DND-41 (cell line): ENCODE data around the gene KLHL2.
"Not testable (repeated sequence)": the region's sequence is repeated elsewhere in the genome, so short reads cannot be mapped to it uniquely, and the experiment has no call there.

Experiments
- ATAC-seq: fragments of 200-7000 bp; cut with Tn5 transposase; 3 replicates; pipeline ENCODE4 v1.9.1; 2021; ENCODE audit warnings: low read depth; ENCODE audit not compliant: insufficient read depth
- DNase-seq: peaks from one replicate; pipeline ENCODE4 v3.0.0-alpha.2; 2020
- H2AFZ ChIP-seq: 2 replicates; pipeline ENCODE4 v1.6.0; 2012; ENCODE audit warnings: low read depth, low read length
- H3K27ac ChIP-seq: 2 replicates; pipeline ENCODE4 v1.5.1; 2012; ENCODE audit warnings: low read length, inconsistent platforms
- H3K27me3 ChIP-seq: fragments of 200-600 bp; sonication (generic); 2 replicates; pipeline ENCODE4 v1.6.0; 2012; ENCODE audit warnings: low read length, mild to moderate bottlenecking, inconsistent platforms; ENCODE audit not compliant: insufficient read depth, poor library complexity
- H3K36me3 ChIP-seq: 2 replicates; pipeline ENCODE4 v1.5.1; 2012; ENCODE audit warnings: low read length, inconsistent platforms; ENCODE audit not compliant: insufficient read depth
- H3K4me1 ChIP-seq: 2 replicates; pipeline ENCODE4 v1.5.1; 2012; ENCODE audit warnings: mild to moderate bottlenecking, low read length; ENCODE audit not compliant: insufficient read depth
- H3K4me2 ChIP-seq: 2 replicates; pipeline ENCODE4 v1.6.0; 2012; ENCODE audit warnings: mild to moderate bottlenecking, moderate library complexity, low read length, inconsistent platforms; ENCODE audit not compliant: insufficient read depth
- H3K4me3 ChIP-seq, 2 experiments: fragments of 200-600 bp in 1 of 2; shearing (Covaris generic) in 1 of 2; 2 replicates each; pipeline ENCODE4 v1.5.1; 2012 to 2016; ENCODE audit warnings: inconsistent platforms in 2 of 2, low read length in 2 of 2, mild to moderate bottlenecking in 2 of 2, low read depth in 1 of 2, moderate library complexity in 1 of 2
- H3K79me2 ChIP-seq: 2 replicates; pipeline ENCODE4 v1.6.0; 2012; ENCODE audit warnings: low read length, inconsistent platforms; ENCODE audit not compliant: insufficient read depth
- H3K9ac ChIP-seq: 2 replicates; pipeline ENCODE4 v1.6.0; 2012; ENCODE audit warnings: low read depth, mild to moderate bottlenecking, inconsistent platforms, low read length, moderate library complexity
- H3K9me3 ChIP-seq: 2 replicates; pipeline ENCODE4 v1.5.1; 2012; ENCODE audit warnings: low read length, moderate library complexity, mild to moderate bottlenecking, inconsistent platforms; ENCODE audit not compliant: insufficient read depth, severe bottlenecking
- H4K20me1 ChIP-seq: 2 replicates; pipeline ENCODE4 v1.6.0; 2012; ENCODE audit warnings: low read length; ENCODE audit not compliant: insufficient read depth
- EZH2 ChIP-seq: IDR thresholded peaks from 3 replicates; pipeline ENCODE4 v1.6.1; 2012; ENCODE audit warnings: borderline replicate concordance, low read depth, mild to moderate bottlenecking, moderate library complexity, low read length, inconsistent platforms; ENCODE audit not compliant: severe bottlenecking
- TF ChIP-seq, protein P1 (sequence below): IDR thresholded peaks from 2 replicates; pipeline ENCODE4 v1.5.1; 2012; ENCODE audit warnings: borderline replicate concordance, low read length, moderate library complexity, mild to moderate bottlenecking; ENCODE audit not compliant: poor library complexity, severe bottlenecking; ENCODE audit errors: extremely low read depth

Gene KLHL2

DNA sequence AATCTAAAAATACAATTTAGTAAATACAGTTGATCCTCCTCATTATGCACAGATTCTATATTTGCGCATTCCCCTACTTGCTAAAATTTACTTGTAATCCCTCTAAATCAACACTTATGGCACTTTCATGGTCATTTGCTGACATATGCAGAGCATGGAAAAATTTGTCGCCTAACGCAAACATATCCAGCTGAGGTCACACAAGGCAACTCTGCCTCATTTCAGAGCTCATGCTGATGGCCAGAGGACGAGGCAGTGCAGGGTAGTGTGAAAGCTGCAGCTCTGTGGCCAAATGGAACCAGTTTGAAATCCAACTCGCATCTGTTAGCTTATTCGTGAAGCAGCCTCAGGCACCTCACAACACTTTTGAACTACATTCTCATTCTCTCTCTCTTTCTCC lies 39.7 kb upstream of the KLHL2 start:
- Histone ChIP-seq H4K20me1 (no peaks in the 10 kb centered on the region), H3K36me3 (no peaks in the 10 kb centered on the region), H3K9ac (no peak overlapping the region), H3K27ac (no peak overlapping the region), H3K4me3 (no peak overlapping the region), H2AFZ (no peak overlapping the region), H3K4me1 (no peaks in the 10 kb centered on the region), H3K27me3 (no peaks in the 10 kb centered on the region), H3K79me2 (no peaks in the 10 kb centered on the region), H3K9me3 (no peaks in the 10 kb centered on the region), H3K4me2 (no peak overlapping the region)
- ATAC-seq (no peak), DNase-seq (no peak)
- TF ChIP-seq EZH2: no peak
- TF ChIP-seq, protein P1, sequence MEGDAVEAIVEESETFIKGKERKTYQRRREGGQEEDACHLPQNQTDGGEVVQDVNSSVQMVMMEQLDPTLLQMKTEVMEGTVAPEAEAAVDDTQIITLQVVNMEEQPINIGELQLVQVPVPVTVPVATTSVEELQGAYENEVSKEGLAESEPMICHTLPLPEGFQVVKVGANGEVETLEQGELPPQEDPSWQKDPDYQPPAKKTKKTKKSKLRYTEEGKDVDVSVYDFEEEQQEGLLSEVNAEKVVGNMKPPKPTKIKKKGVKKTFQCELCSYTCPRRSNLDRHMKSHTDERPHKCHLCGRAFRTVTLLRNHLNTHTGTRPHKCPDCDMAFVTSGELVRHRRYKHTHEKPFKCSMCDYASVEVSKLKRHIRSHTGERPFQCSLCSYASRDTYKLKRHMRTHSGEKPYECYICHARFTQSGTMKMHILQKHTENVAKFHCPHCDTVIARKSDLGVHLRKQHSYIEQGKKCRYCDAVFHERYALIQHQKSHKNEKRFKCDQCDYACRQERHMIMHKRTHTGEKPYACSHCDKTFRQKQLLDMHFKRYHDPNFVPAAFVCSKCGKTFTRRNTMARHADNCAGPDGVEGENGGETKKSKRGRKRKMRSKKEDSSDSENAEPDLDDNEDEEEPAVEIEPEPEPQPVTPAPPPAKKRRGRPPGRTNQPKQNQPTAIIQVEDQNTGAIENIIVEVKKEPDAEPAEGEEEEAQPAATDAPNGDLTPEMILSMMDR: no peak

DNA sequence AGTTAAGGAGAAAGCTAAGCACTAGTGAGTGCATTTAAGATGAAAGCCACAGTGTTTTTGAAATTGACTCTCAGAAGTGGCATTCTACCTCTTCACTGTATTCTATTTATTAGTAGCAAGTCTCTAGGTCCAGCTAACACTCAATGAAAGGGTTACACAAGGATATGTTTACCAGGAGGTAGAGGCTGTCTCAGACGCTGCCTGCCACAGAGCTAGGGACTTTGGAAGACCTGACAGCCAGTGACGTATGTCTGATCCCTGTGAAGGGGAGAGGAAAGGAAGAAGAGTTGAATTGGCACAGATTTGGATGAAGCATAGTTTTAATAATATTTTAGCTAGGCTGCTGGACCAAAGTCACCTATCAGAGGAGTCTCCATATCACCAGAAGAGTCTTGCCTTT lies 36.5 kb upstream of the KLHL2 start:
- ATAC-seq: no peak
- H4K20me1 ChIP-seq: no peaks in the 10 kb centered on the region

DNA sequence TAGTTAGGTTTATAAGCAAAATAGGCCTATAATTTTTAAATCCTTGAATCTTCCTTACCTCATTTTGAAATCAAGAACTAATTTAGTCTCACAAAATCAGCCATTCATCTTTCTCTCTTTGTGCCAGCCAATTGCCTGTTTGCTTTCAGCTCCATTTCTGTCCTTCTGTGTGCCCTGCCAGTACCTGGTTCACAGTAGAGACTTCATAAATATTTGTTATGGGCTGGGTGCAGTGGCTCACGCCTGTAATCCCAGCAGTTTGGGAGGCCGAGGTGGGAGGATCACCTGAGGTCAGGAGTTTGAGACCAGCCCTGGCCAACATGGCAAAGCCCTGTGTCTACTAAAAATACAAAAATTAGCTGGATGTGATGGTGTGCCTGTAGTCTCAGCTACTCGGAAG lies 31.9 kb upstream of the KLHL2 start:
- not testable (repeated sequence) for H3K4me3 ChIP-seq, H3K79me2 ChIP-seq, H2AFZ ChIP-seq, H3K4me2 ChIP-seq, H4K20me1 ChIP-seq, H3K27me3 ChIP-seq, DNase-seq, H3K4me1 ChIP-seq, H3K36me3 ChIP-seq, H3K27ac ChIP-seq, H3K9ac ChIP-seq, H3K9me3 ChIP-seq, ATAC-seq

More for the DNA sequence above, 36.5 kb upstream of the KLHL2 start:
- Histone ChIP-seq H3K4me2 (no peak overlapping the region), H3K27me3 (no peaks in the 10 kb centered on the region), H3K4me1 (no peaks in the 10 kb centered on the region), H3K79me2 (no peaks in the 10 kb centered on the region), H3K9ac (no peak overlapping the region), H3K4me3 (no peak overlapping the region), H3K27ac (no peak overlapping the region), H2AFZ (no peak overlapping the region), H3K9me3 (no peaks in the 10 kb centered on the region), H3K36me3 (no peaks in the 10 kb centered on the region)
- DNase-seq: no peak
- TF ChIP-seq EZH2: no peak
- TF ChIP-seq, protein P1: no peak

DNA sequence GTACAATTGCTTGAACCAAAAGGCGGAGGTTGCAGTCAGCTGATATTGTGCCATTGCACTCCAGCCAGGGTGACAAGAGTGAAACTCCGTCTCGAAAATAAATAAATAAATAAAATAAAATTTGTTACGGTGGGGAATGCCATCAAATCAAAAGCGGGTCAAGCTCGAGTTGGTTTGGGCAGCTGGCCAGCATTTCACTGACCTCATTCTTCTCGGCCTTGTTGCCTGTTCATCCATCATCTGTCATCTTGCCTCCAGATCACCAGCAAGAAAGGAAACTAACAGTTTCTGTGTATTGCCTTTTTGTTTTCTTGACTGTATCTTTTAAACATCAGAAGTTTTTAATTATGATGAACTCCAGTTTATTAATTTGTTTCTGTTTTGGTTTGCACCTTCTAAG lies 31.5 kb upstream of the KLHL2 start:
- no peak overlapping the region for H2AFZ ChIP-seq
- no peaks in the 10 kb centered on the region for H3K27me3 ChIP-seq
- H3K9ac ChIP-seq: no peak overlapping the region
- no peaks in the 10 kb centered on the region for H3K9me3 ChIP-seq
- no peak for DNase-seq
- no peak for ATAC-seq
- no peaks in the 10 kb centered on the region for H3K79me2 ChIP-seq
- TF ChIP-seq EZH2: no peak
- TF ChIP-seq, protein P1: no peak
- H4K20me1 ChIP-seq: no peaks in the 10 kb centered on the region
- no peak overlapping the region for H3K27ac ChIP-seq
- no peaks in the 10 kb centered on the region for H3K36me3 ChIP-seq
- H3K4me3 ChIP-seq: no peak overlapping the region
- H3K4me2 ChIP-seq: no peak overlapping the region
- no peaks in the 10 kb centered on the region for H3K4me1 ChIP-seq
